H9 (cell line): Measurements from ENCODE around the gene SSR2. TPM values are rescaled to one million over a fixed set of nuclear protein-coding genes. Genes with fewer than 3 reads are reported as not detected.

Experiments used
- DNase-seq: peaks from one replicate; pipeline ENCODE4 v3.0.0-alpha.2; 2017
- H2AFZ ChIP-seq: one replicate; pipeline ENCODE4 v1.6.1; 2013; ENCODE audit warnings: mild to moderate bottlenecking, low read length, control low read depth, moderate library complexity
- H2AK5ac ChIP-seq: 2 replicates; pipeline ENCODE4 v1.6.1; 2013; ENCODE audit warnings: low read length, control low read depth, mixed read lengths; ENCODE audit not compliant: insufficient read length
- H2BK120ac ChIP-seq: one replicate; pipeline ENCODE4 v1.6.1; 2013; ENCODE audit warnings: low read depth, mild to moderate bottlenecking, low read length, control low read depth, inconsistent platforms; ENCODE audit not compliant: poor library complexity, severe bottlenecking
- H2BK12ac ChIP-seq: 2 replicates; pipeline ENCODE4 v1.6.1; 2013; ENCODE audit warnings: low read length, control low read depth, mixed read lengths, low read depth; ENCODE audit not compliant: insufficient read length
- H2BK15ac ChIP-seq: 2 replicates; pipeline ENCODE4 v1.6.1; 2013; ENCODE audit warnings: low read depth, low read length, control low read depth
- H2BK20ac ChIP-seq: one replicate; pipeline ENCODE4 v1.6.1; 2013; ENCODE audit warnings: low read depth, mild to moderate bottlenecking, low read length, control low read depth, inconsistent platforms; ENCODE audit not compliant: poor library complexity, severe bottlenecking
- H2BK5ac ChIP-seq: 2 replicates; pipeline ENCODE4 v1.6.1; 2013; ENCODE audit warnings: low read length, control low read depth, mixed read lengths; ENCODE audit not compliant: insufficient read length
- H3K14ac ChIP-seq: 2 replicates; pipeline ENCODE4 v1.6.1; 2013; ENCODE audit warnings: low read length, control low read depth; ENCODE audit not compliant: insufficient read depth
- H3K18ac ChIP-seq: 2 replicates; pipeline ENCODE4 v1.6.1; 2013; ENCODE audit warnings: low read depth, mild to moderate bottlenecking, mixed read lengths, low read length, control low read depth; ENCODE audit not compliant: insufficient read length
- H3K23ac ChIP-seq: 2 replicates; pipeline ENCODE4 v1.6.1; 2013; ENCODE audit warnings: low read length, control low read depth, mixed read lengths, low read depth; ENCODE audit not compliant: insufficient read length
- H3K23me2 ChIP-seq: 2 replicates; pipeline ENCODE4 v1.6.1; 2013; ENCODE audit warnings: low read depth, mild to moderate bottlenecking, mixed read lengths, low read length, control low read depth; ENCODE audit not compliant: insufficient read length, poor library complexity, severe bottlenecking
- H3K27ac ChIP-seq: 2 replicates; pipeline ENCODE4 v1.5.1; 2013; ENCODE audit warnings: low read length, control low read depth, mixed read lengths, low read depth; ENCODE audit not compliant: insufficient read length
- H3K27me3 ChIP-seq: 2 replicates; pipeline ENCODE4 v1.6.1; 2013; ENCODE audit warnings: low read length, control low read depth, inconsistent platforms; ENCODE audit not compliant: insufficient read depth
- H3K4ac ChIP-seq: 2 replicates; pipeline ENCODE4 v1.6.1; 2013; ENCODE audit warnings: low read depth, mild to moderate bottlenecking, control low read depth, inconsistent platforms, low read length, moderate library complexity
- H3K4me1 ChIP-seq: 2 replicates; pipeline ENCODE4 v1.6.1; 2013; ENCODE audit warnings: low read length, control low read depth, inconsistent platforms; ENCODE audit not compliant: insufficient read depth
- H3K4me2 ChIP-seq: 2 replicates; pipeline ENCODE4 v1.6.1; 2013; ENCODE audit warnings: low read length, control low read depth, mixed read lengths; ENCODE audit not compliant: insufficient read length, insufficient read depth
- H3K56ac ChIP-seq: 2 replicates; pipeline ENCODE4 v1.6.1; 2013; ENCODE audit warnings: low read depth, mild to moderate bottlenecking, mixed read lengths, low read length, control low read depth; ENCODE audit not compliant: insufficient read length
- H3K79me1 ChIP-seq: 2 replicates; pipeline ENCODE4 v1.6.1; 2013; ENCODE audit warnings: low read depth, mild to moderate bottlenecking, moderate library complexity, low read length, control low read depth, inconsistent platforms; ENCODE audit not compliant: insufficient read depth, poor library complexity, severe bottlenecking
- H3K79me2 ChIP-seq: 2 replicates; pipeline ENCODE4 v1.6.1; 2013; ENCODE audit warnings: low read length, control low read depth, inconsistent platforms; ENCODE audit not compliant: insufficient read depth
- H3K9ac ChIP-seq: 2 replicates; pipeline ENCODE4 v1.6.1; 2013; ENCODE audit warnings: low read length, control low read depth, mixed read lengths; ENCODE audit not compliant: insufficient read length; ENCODE audit errors: extremely low read depth
- H3K9me3 ChIP-seq: one replicate; pipeline ENCODE4 v1.6.1; 2013; ENCODE audit warnings: low read depth, low read length, inconsistent platforms; ENCODE audit not compliant: control insufficient read depth
- H3T11ph ChIP-seq: one replicate; pipeline ENCODE4 v1.6.1; 2013; ENCODE audit warnings: mild to moderate bottlenecking, low read length, control low read depth, inconsistent platforms
- H4K20me1 ChIP-seq: one replicate; pipeline ENCODE4 v1.6.1; 2013; ENCODE audit not compliant: control insufficient read depth, insufficient read length, insufficient read depth
- H4K5ac ChIP-seq: 2 replicates; pipeline ENCODE4 v1.6.1; 2013; ENCODE audit warnings: low read depth, mild to moderate bottlenecking, mixed read lengths, low read length, control low read depth; ENCODE audit not compliant: insufficient read length
- H4K8ac ChIP-seq: replicated peaks from 2 replicates; pipeline ENCODE4 v1.6.1; 2013; ENCODE audit warnings: low read length, control low read depth, mixed read lengths, low read depth; ENCODE audit not compliant: insufficient read length
- H4K91ac ChIP-seq: 2 replicates; pipeline ENCODE4 v1.6.1; 2013; ENCODE audit warnings: low read depth, mild to moderate bottlenecking, moderate library complexity, mixed read lengths, low read length, control low read depth; ENCODE audit not compliant: insufficient read length
- H3K27ac Mint-ChIP-seq, 3 experiments: 2 replicates in 2 of 3; 3 replicates in 1 of 3; pipeline ENCODE4 v1.8.0; 2020 to 2021; ENCODE audit warnings: mixed read lengths in 3 of 3, mild to moderate bottlenecking in 1 of 3, moderate library complexity in 1 of 3
- H3K27me3 Mint-ChIP-seq: 2 replicates; pipeline ENCODE4 v1.8.0; 2021; ENCODE audit warnings: low read depth, mild to moderate bottlenecking, moderate library complexity, mixed read lengths
- H3K36me3 Mint-ChIP-seq, 3 experiments: 2 replicates in 2 of 3; 3 replicates in 1 of 3; pipeline ENCODE4 v1.8.0; 2020 to 2021; ENCODE audit warnings: low read depth in 3 of 3, mixed read lengths in 3 of 3; ENCODE audit not compliant: insufficient read depth in 1 of 3
- H3K4me1 Mint-ChIP-seq, 2 experiments: 2 replicates each; pipeline ENCODE4 v1.8.0; 2020; ENCODE audit warnings: mixed read lengths in 2 of 2
- H3K4me3 Mint-ChIP-seq, 2 experiments: 2 replicates in 1 of 2; 3 replicates in 1 of 2; pipeline ENCODE4 v1.8.0; 2020 to 2021; ENCODE audit warnings: mild to moderate bottlenecking in 2 of 2, mixed read lengths in 2 of 2, moderate library complexity in 1 of 2
- H3K9me3 Mint-ChIP-seq, 2 experiments: 2 replicates in 1 of 2; 3 replicates in 1 of 2; pipeline ENCODE4 v1.8.0; 2020; ENCODE audit warnings: mild to moderate bottlenecking in 2 of 2, mixed read lengths in 2 of 2, moderate library complexity in 1 of 2
- WGBS: extraction: QIAGEN DNeasy Blood & Tissue Kit; methylation state at CpG from one replicate; pipeline ENCODE4 v1.1.7; 2013; ENCODE audit warnings: missing lambda C conversion rate, low lambda C conversion rate, mixed read lengths; ENCODE audit not compliant: insufficient read length; ENCODE audit errors: extremely low coverage; 5-methylcytosine and 5-hydroxymethylcytosine counted together
- total RNA-seq: library from RNA; stranded (reverse); gene quantifications from 2 replicates; pipeline ENCODE4 v1.2.1, GENCODE V29; 2021
- TF ChIP-seq, protein P1 (sequence below): fragments of 200-600 bp; sonication (generic); conservative IDR thresholded peaks from 3 replicates; pipeline ENCODE4 v1.8.0; 2021; ENCODE audit warnings: antibody characterized with exemption, mild to moderate bottlenecking

The SSR2 gene
- total RNA-seq, 1 experiment from 2014 or later = 170 TPM

DNA sequence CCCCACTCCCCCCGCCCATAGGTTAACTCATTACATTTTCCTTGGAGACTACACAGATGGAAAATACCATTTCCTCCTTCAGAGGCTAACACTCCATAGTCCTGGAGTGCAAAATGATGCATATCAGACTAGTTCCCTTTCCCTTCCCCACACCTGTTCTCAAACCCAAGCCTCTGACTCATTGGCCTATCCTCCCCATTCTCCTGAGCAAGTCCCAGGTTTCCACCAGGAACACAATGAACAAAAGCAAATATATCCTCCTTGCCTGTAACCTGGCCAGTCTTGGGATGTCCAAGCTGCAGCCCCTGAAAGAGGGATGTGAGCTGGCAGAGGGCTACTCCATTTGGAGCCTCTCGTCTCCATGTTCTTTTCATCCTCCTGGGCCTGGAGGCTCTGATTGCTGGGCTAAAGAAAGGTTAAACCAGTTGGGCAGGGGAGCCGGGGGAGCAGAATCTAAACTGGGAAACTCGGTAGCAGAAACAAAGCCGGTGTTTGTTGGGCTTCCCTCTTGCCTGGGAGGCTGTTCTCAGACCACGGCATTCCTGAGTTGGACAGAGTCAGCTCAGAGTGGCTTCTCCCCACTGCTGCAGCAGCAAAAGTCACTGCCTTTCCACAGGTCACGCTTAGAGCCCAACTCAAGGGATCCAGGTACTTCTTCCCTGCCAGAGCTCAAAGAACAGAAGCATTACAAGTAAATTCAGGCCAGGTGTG lies 13.9 kb downstream of the SSR2 start:
- Mint-ChIP-seq H3K4me1 (peaks cover 10 to 16% of the 10 kb centered on the region in 2 experiments), H3K27ac (peak overlapping the region; percentile 28 to 65 (median 62); a peak in 4 of 7 replicates), H3K36me3 (peaks cover 21 to 34% (median 28%) of the 10 kb centered on the region in 3 experiments; a peak in 6 of 7 replicates), H3K4me3 (no peak overlapping the region), H3K9me3 (no peaks in the 10 kb centered on the region), H3K27me3 (peaks cover 2% of the 10 kb centered on the region; the same call in 1 of the 2 replicates)
- H3K9me3 ChIP-seq = no peaks in the 10 kb centered on the region
- no peak overlapping the region for H3K27ac ChIP-seq
- H4K5ac ChIP-seq = no peak overlapping the region
- H3T11ph ChIP-seq = no peak overlapping the region
- TF ChIP-seq, protein P1, sequence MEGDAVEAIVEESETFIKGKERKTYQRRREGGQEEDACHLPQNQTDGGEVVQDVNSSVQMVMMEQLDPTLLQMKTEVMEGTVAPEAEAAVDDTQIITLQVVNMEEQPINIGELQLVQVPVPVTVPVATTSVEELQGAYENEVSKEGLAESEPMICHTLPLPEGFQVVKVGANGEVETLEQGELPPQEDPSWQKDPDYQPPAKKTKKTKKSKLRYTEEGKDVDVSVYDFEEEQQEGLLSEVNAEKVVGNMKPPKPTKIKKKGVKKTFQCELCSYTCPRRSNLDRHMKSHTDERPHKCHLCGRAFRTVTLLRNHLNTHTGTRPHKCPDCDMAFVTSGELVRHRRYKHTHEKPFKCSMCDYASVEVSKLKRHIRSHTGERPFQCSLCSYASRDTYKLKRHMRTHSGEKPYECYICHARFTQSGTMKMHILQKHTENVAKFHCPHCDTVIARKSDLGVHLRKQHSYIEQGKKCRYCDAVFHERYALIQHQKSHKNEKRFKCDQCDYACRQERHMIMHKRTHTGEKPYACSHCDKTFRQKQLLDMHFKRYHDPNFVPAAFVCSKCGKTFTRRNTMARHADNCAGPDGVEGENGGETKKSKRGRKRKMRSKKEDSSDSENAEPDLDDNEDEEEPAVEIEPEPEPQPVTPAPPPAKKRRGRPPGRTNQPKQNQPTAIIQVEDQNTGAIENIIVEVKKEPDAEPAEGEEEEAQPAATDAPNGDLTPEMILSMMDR = no peak
- no peak overlapping the region for H2BK20ac ChIP-seq
- no peaks in the 10 kb centered on the region for H3K23me2 ChIP-seq
- H4K20me1 ChIP-seq = no peaks in the 10 kb centered on the region
- no peak overlapping the region for H3K18ac ChIP-seq
- H2BK12ac ChIP-seq = no peak overlapping the region
- no CpG with 5 or more reads among the region's 7 CpGs for WGBS
- H3K4ac ChIP-seq = no peak overlapping the region
- no peak overlapping the region for H2BK120ac ChIP-seq
- H3K4me1 ChIP-seq = no peaks in the 10 kb centered on the region
- no peak overlapping the region for H3K23ac ChIP-seq
- H3K79me1 ChIP-seq = no peaks in the 10 kb centered on the region
- H3K14ac ChIP-seq = no peak overlapping the region
- no peak overlapping the region for H3K56ac ChIP-seq
- H2BK5ac ChIP-seq = no peak overlapping the region
- H3K79me2 ChIP-seq = no peaks in the 10 kb centered on the region
- H3K9ac ChIP-seq = no peak overlapping the region
- no peak for DNase-seq
- H3K4me2 ChIP-seq = no peak overlapping the region
- H4K91ac ChIP-seq = no peak overlapping the region
- no peak overlapping the region for H2BK15ac ChIP-seq
- H2AFZ ChIP-seq = no peak overlapping the region
- H4K8ac ChIP-seq = no peak overlapping the region
- H2AK5ac ChIP-seq = no peak overlapping the region
- H3K27me3 ChIP-seq = no peaks in the 10 kb centered on the region
